CD4-positive, alpha-beta T cell treated with Interleukin-2 at 100 ng/mL for 4 hours (primary cell): ENCODE results near the gene PSMD12.
A peak's percentile ranks its signal among the peaks of the same experiment; 100 is the strongest.
"Not testable (repeated sequence)": the region's sequence is repeated elsewhere in the genome, so short reads cannot be mapped to it uniquely, and the experiment has no call there.

Experiments used
- DNase-seq: peaks from one replicate; pipeline ENCODE4 v3.0.0-alpha.2; 2020; ENCODE audit warnings: low spot score

The PSMD12 gene

DNA sequence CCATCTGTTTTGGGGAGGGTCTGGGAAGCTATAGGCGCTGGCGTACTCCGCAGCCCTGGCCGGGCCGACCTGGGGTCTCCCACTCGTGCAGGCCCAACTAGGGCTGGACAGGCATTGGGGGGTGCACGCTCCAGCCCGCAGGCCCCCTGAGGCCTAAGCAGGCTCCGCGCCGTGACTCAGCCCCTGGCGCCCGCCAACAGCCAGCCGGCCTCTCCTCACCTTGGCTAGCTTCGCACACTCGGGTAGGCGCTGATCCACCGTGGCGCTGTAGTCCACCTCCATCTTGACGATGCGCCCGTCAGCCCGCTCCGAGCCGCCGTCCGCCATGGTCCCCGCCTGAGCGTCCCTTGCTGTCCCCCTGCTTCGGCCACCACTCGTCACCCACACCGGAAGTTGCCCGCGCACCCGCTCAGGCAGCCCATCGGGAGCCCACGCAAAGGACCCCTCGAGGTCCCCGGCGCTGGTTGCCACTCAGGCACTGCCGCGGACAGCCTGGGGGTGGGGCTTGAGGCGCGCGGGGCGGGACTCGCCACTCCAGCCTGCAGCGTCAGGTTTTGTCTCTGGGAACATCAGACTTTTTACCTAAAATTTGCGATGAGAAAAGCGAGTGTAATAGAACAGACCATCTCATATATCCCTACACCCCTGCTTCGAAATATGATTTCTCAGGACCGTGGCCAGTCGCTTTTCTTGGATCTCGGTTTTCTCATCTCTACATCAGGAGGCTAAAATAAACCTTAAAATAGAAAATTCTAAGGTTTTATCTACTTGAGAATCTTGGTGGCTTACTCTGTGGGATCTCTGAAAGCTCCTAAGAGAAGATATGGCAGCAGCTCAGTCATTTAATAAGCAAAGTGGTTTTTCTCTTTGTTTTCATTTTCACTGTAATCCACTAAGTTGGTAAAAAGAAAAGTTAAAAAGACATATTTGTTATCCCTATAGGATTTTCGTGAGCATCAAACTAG lies at the start of gene PSMD12:
PSMD12 (minus strand) TSS at position 385 of the 965 bp plus-strand sequence; CDS start at position 327, 58 bp downstream.
- DNase-seq = peak; percentile 94

DNA sequence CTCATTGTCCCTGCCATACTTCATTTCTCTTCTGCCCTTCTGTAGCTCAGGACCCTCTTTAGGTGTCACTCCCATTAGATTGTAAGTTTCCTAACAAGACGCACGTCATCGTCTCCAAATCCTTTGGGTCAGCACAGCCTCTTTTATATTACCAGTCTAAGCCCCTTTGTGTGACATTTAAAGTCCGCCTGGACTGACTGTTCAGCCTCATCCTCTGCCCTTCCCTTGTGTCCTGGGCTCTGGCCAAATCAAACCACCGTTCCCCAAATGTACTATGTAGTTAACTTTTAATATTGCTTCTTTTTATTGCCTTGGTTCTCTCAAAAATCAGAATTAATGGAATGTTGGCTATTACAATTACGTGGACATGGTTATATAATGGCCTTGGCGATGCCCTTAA lies 48.9 kb upstream of the PSMD12 start:
- no peak for DNase-seq

DNA sequence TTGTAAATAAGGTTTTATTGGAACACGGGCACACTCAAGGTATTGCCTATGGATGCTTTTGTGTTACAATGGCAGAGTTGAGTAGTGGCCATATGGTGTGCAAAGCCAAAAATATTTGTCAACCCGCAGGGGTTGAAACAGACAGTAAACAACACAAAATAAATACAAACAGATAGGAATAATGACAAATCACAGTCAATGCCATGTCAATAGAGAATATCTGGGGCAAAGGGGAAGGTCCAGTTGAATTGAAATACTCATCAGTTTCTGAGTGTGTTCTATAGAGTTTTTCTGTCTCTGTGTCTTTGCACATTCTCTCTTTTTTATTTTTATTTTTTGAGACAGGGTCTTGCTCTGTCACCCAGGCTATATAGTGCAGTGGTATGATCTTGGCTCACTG lies 48.2 kb upstream of the PSMD12 start:
- no peak for DNase-seq

DNA sequence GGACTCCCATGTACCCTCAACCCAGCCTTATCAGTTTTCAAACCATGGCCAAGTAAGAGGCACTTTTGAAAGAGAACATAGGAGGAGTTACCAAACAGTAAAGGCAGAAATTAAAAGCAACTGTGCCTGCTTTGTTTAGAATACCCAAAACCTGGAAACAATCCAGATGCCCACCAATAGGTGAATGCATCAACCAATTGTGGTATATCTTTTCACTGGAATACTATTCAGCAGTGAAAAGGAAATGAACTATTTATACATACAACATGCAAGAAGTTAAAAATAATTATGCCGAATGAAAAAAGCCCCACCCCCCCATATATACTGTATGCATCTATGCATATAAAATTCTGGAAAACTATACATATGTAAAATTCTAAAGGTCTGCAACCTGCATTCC lies 47.8 kb upstream of the PSMD12 start:
- DNase-seq = no peak

DNA sequence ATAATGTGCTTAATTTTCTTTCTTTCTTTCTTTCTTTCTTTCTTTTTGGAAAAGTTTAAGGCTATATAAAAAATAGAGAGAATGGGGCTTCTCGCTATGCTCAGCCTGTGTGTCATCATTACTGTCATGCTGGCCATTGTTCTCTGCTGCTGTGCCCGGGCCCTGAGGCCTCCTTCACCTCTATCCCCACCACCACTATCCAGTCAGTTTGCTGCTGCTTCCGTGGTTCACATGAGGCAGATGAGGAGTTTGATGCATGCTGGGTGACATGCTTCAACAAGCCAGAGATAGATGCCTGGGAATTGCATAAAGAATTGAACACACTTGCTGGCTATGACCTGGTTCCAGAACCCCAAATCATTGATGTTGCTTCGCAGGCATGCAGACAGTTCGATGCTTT lies 47.0 kb upstream of the PSMD12 start:
- DNase-seq = no peak

DNA sequence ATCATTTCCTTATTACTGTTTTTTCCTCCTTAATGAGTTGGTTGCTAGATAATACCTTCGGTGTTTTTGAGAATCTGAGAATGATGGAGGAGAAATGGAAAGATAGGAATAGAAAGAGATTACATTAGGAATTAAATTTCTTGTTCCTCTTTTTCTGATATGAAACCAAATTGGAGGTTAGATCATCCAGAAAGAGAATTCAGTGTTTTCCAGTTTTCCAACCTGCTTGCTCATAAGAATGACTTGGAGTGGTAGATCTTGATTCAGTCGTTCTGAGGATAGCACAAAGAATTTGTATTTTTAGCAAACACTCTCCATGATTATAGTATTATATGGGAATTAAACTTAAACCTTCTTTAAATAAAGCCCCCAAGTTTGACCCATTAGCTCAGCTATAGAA lies 46.6 kb upstream of the PSMD12 start:
- no peak for DNase-seq

DNA sequence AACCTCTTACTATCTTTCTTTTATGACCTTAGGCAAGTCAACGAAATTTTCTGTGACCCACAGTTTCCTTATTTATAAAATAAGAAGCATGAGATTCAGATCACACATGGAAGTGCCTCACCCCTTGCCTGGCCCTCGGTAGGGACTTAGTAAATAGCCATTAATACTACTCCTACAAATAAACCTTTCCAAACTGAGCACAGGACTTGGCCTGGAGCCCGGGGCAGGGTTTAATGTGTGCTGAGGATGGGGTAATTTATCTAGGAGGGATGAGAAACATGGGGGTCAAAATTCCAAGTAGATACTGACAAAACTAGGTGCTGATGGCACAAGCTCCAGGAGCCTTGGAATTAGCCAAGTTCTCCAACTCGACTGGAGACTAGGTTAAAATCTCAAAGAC lies 45.7 kb upstream of the PSMD12 start:
- no peak for DNase-seq

DNA sequence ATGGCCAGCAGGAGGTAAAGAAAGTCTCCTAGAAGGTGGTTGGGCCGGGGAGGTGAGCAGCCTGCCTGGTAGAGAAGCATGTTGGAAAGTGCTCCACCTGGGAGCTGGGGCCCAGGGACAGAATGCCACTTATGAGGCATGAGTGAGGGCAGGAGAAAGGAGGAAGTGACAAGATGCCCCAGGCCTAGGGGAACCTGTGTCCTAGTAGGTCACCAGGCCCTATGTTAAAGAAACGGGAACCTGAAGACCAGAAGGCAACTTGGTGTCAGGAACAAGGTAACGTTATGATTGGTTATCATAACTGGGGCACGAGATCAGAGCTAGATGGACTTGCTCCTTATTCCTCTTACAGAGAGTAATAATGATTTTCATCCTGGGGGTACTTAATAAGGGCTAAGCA lies 45.0 kb upstream of the PSMD12 start:
- DNase-seq = no peak

DNA sequence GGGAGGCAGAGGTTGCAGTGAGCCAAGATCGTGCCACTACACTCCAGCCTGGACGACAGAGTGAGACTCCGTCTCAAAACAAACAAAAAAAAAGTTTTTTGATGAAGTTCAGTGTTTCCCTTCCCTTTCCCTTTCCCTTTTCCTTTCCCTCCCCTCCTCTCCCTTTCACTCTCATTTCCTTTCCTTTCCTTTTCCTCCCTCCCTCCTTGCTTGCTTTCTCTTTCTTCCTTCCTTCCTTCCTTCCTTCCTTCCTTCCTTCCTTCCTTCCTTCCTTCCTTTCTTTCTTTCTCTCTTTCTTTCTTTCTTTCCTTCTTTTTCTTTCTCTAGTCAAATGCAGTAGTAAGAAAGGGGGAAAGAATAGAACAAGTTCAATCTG lies 42.1 kb upstream of the PSMD12 start:
- not testable (repeated sequence) for DNase-seq

DNA sequence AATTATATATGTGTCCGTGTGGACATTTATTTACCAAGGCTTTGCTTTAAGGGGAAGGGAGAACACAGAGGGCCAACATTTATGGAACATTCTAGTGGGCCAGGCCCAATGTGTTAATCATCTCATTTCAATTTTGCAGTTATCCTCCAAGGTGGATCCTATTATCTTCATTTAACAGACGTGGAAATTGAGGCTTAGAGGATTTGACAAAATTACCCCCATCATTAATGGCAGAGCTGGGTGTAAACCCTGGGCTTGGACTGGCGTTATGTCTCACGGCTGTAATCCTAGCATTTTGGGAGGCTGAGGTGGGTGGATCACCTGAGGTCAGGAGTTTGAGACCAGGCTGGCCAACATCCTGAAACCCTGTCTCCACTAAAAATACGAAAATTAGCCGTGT lies 37.1 kb upstream of the PSMD12 start:
- DNase-seq = no peak

DNA sequence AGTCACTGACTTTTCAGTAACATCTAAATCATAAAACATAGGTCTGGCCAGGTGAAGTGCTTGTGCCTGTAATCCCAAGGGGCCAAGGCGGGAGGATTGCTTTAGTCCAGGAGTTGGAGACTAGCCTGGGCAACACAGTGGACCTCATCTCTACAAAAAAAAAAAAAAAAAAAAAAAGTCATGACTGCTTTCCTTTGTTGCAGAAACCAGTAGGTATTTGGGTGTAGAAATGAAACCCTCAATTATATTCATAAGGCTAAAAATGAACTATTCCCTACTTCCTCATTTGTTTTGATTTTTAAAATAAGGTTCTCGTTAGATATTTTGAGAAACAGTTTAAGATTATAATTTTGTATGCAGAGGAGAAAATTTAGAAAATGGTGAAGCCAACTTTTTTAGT lies 36.7 kb upstream of the PSMD12 start:
- no peak for DNase-seq

DNA sequence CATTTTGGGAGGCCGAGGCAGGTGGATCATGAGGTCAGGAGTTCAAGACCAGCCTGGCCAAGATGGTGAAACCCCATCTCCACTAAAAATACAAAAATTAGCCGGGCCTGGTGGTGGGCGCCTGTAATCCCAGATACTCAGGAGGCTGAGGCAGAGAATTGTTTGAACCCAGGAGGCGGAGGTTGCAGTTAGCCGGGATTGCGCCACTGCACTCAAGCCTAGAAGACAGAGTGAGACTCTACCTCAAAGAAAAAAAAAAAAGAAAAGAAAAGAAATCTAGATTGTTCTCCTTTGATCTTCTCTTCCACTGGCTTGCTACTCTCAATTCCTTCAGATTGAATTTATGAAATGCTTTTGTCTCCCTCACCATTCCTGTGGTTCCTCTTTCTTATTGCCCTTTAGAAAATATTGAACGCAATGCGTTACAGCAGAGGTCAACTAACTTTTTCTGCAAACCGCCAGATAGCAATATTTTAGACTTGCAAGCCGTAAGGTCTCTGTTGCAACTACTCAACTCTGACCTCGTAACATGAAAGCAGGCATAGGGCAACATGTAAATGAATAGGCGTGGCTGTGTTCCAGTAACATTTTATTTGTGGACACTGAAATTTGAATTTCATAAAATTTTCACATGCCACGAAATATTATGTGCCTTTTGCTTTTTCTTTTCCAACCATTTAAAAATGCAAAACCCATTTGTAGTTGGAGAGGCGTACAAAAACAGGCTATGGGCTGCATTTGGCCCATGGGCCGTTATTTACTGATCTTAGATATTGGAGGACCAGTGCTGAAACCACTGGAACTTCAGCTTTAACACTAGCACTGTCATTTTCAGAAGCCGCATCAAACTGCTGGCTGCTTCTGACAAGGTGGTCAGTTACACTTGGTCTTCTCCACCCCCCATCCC lies 35.5 kb upstream of the PSMD12 start:
- DNase-seq = no peak

DNA sequence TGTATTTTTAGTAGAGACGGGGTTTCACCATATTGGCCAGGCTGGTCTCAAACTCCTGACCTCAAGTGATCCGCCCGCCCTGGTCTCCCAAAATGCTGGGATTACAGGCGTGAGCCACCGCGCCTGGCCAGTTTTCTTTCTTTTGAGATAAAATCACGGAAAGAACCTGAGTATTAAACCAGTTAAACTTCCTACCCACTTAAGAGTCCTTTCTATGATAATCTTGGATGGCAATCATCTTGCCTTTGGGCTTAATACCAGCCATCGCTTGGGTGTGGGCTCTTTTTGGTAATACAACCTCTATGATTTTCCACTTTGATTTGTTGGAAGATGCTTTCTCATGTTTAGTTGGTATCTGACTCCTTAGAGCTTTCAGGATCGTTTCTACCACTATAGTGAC lies 34.7 kb upstream of the PSMD12 start:
- no peak for DNase-seq

DNA sequence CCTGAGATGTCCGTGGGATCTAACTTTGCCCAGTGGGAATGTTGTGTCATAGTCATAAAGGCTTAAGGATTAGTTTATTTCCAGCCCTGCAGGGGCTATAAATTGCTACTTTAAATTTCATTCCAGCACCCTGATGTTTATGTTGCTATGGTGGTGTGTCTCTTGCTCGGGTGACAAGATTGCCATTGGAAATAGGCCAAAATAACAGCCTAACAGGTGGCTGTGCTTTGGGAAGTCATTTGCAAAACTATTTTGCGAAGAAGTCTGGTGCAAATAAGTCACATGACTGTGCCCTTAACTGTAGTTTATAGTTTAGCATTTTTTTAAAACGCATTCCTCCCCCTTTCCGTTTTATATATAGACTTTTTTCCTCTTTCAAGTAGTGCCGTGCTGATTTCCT lies 33.8 kb upstream of the PSMD12 start:
- peak; percentile 32 for DNase-seq

DNA sequence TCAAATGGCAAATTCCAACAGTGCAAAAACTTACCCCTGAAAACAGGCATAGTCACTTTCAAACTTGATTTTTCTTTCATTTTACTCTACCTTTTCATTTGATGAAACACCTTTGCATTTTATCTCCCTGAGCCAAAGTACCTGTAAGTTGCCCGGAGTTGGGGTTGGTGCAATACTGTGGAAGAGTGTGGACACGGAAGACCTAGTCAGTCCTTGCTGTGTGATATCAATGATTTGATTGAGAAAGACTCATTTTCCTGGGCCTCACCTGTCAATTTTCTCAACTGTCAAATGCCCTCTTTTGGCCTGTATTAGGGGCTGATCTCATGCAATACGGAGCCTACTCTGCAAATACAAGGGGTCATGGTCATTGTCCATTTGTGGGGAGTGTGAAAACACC lies 33.3 kb upstream of the PSMD12 start:
- no peak for DNase-seq

DNA sequence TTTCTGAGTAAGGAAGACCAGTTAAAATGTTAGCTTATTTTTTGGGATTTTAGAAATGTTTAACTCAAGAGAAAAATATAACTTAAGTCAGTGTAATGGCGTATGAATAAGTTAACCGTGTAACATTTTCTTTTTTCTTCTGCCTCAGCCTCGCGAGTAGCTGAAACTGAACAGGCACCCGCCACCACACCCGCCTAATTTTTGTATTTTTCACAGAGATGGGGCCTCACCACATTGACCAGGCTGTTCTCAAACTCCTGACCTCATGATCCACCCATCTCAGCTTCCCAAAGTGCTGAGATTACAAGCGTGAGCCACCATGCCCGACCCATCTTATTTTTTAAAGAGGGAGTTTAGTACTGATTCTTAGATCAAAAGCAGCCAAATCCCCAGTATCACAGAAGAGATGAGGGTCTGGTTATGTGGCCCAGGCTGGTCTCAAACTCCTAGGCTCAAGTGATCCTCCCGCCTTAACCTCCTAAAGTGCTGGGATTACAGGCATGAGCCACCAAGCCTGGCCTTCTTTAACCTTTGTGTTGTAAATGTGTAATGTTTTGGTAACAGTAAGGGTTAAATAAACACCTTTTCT lies 27.5 kb upstream of the PSMD12 start:
- no peak for DNase-seq

DNA sequence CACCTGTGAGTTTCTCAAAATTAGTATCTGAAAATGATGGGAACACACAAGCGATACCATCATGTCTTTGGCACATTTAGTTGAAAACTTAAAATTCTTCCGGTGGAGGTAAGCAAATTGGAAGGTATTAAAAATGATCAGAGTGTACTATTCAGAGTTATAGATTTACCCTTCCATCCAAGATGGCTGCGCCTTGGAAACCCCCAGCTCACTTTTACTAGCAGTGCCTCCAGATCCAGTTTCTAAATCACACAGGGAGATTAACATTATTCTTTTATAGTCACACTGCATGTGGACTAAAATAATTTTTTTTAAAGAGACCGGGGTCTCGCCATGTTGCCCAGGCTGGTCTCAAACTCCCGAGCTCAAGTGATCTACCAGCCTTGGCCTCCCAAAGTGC lies 25.7 kb upstream of the PSMD12 start:
- DNase-seq = no peak

DNA sequence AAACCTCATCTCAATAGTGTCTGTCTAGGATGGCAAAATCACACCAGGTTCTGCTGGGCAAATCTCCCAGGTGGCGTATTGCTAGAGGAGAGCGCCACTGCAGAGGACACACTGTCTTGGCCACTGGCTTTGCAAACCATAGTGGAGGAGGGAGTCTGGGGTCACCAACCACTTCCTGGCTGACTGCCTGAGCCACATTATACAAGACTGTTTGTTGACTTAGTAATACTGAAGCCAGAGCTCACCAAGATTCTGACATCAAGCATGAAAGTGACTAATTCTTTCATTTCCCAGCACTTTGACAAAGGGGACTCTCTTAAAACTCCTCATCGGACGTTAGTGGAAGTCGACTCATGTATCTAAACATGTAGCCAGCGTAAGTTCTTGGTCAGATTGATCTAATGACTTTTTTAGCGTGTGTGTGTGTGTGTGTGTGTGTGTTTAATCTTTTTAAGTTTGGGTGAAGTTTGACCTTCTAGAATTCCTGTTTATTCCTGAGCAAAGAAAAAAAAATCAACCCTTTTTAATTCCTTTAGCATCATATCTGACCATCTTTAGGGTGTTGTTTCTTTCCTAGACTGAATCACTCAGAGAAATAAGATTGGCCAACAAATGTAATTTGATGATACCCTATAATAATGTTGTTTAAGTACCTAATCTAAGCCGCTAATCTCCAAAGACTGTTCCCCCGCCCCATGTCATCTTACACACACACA lies 24.4 kb upstream of the PSMD12 start:
- peak; percentile 83 for DNase-seq

DNA sequence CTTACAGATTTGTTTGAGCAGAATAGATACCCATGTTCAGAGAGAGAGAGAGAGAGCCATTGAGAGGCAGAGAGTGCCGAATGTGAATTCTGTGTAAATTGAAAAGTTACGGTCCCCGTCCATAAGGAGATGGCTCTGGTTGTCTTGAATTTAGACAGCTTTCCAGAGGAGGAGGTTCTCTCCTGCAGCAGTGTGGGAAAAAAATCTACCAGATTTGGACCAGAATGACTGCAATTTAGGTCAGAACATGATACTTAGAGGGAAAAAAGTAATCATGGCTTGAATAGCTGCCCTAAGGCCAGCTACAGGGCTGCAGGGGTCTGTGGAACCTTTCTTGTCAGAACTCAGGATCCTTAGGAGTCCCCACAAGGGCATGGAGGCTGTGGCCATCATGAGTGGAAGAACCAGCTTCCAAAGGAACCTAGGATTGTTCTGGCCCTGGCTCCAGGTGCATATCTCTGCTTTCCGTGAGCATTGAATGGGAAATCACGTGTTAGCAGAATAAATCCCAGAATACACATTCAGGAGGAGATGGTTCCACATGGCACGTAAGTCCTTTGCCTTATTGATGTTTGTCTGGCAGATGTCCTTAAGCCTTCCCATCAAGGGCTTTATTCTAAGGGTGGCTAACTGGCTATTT lies 23.7 kb upstream of the PSMD12 start:
- DNase-seq = no peak

DNA sequence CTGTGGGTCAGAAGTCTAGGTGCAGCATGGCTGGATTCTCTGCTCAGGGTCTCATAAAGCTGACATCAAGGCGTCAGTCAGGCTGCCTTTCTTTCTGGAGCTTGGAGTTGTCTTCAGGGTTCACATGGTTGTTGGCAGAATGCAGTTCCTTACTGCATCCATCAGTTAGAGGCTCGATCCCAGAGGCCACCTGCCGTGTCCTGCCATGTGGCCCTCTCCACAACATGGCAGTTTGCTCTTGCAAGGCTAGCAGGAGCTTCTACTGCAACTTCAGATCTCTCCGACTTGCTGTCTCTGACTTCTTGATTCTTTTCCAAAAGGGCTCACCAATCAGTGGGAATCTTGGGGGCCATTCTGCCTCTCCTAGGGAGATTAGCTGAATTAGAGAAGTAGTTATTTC lies 22.6 kb upstream of the PSMD12 start:
- DNase-seq = no peak

DNA sequence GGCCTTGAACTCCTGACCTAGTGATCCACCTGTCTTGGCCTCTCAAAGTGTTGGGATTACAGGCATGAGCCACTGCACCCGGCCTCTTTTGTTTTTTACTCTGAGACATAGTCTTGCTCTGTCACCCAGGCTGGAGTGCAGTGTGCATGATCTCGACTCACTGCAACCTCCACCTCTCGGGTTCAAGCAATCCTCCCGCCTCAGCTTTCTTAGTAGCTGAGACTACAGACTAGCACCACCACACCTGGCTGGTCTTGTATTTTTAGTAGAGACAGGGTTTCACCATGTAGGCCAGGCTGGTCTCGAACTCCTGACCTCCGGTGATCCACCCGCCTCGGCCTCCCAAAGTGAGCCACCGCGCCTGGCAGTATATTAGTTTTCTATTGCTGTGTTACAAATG lies 22.2 kb upstream of the PSMD12 start:
- not testable (repeated sequence) for DNase-seq
